AG04450 (cell line): Measurements from ENCODE around the gene UFSP1. TPM values are rescaled to one million over a fixed set of nuclear protein-coding genes. Genes with fewer than 3 reads are reported as not detected.

Experiments
- CTCF ChIA-PET: fragments of 300-600, 350-600 bp; formaldehyde crosslinking; extraction: SDS; loops from one replicate; lab custom pipeline; 2022; ENCODE audit warnings: antibody characterized with exemption, inconsistent platforms; lab: Charles Lee
- POLR2A ChIA-PET: fragments of 350-600 bp; formaldehyde crosslinking; extraction: SDS; loops from one replicate; lab custom pipeline; 2021; ENCODE audit warnings: antibody characterized with exemption, inconsistent platforms; lab: Yijun Ruan, JAX
- DNase-seq: peaks from one replicate; pipeline ENCODE4 v3.0.0-alpha.2; 2011; ENCODE audit warnings: low read depth, low spot score
- H3K27ac ChIP-seq: one replicate; pipeline ENCODE4 v1.5.1; 2012; ENCODE audit warnings: low read depth, low read length, control low read depth
- H3K27me3 ChIP-seq: one replicate; pipeline ENCODE4 v1.6.0; 2012; ENCODE audit warnings: low read length; ENCODE audit not compliant: control insufficient read depth, insufficient read depth
- H3K4me3 ChIP-seq: 2 replicates; pipeline ENCODE4 v1.5.1; 2011; ENCODE audit warnings: mild to moderate bottlenecking, low read depth, low read length, control low read depth
- H3K9me3 ChIP-seq: 2 replicates; pipeline ENCODE4 v1.5.1; 2012; ENCODE audit warnings: low read length; ENCODE audit not compliant: control insufficient read depth, insufficient read depth
- polyA plus RNA-seq: library from polyadenylated mRNA; depleted of rRNA; stranded (reverse); fragments of >200 nt; gene quantifications from 2 replicates; pipeline ENCODE4 v1.2.3, GENCODE V29; 2011
- TF ChIP-seq, protein P1 (sequence below): IDR thresholded peaks from 2 replicates; pipeline ENCODE4 v1.5.1; 2011; ENCODE audit warnings: low read depth, low read length, control low read depth, inconsistent platforms

UFSP1 gene
- polyA plus RNA-seq, 1 experiment = 0.48 TPM

DNA sequence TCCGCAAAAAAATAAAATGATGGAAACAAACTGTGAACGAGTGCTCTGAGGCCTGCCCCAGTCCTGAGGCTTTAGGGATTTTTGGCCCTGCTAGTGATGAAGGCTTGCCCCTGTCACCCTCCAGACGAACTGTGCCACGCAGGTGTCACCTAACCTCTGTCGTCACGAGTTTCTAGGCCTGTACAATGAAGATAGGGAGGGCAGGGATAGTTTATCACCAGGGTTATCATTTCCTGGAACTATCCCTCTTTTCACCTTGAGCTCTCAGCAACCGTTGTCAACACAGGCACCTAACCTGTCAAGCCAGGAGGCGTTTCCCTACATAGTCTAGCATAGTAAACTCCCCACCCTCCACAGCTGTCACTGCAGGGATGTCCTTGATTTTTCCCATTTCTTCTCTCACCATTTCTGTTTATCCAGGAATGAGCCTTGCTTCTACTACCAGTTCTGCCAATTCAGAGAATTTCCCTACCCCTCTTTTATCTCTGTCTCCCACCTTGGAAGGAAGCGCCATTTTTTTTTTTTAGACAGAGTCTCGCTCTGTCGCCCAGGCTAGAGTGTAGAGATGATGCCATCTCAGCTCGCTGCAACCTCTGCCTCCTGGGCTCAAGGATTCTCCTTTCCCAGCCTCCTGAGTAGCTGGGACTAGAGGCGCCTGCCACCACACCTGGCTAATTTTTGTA, 8.4 kb upstream of the UFSP1 start:
- ChIA-PET CTCF (interaction anchor here (0.9 to 3.0 kb wide), 6 partner anchors 8 to 385 kb away, joined by 3 to 26 read pairs (median 4); partner anchors contain the start of gene UFSP1), POLR2A (no interaction called here)

DNA sequence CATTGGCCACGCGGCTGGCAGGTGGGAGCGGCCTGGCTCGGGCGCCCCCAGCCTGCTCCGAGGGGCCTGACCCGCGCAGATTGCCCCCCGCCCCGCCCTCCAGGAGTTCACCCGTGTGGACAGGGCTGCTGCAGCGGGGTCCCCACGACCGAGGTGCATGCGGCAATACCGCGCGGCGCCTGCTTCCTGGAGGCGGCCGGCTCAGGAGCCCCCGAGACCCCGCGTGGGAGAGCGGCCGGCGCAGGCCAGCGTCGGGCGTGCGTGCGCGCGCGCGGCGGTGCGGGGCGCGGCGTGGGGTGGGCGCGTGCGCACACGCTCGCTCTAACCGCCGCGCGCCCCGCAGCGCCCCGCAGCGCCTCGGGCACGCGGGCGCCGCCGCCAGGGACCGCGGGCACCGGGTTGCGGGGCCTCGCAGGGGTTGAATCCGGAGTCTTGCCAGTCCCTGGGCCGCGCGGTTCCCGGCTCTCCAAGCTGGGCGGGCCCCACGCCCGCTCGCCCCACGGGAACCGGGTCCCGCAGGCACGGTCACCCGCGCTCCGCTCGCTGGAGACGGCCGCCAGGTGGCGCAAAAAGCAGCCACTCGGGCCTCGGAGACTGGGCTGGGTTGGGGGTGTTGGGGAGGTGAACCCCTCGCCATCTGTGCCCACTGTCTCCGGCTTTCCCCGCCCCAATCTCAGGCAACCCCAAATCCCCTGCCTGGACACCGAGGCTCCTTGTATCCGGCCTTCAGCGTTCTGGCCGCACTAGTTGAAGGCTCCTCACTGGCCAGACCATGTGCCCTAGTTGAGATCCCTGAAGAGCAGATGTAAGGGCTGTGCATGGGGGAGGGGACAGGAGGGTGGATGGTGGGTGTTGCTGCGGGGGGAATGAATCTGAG, 7.5 kb upstream of the UFSP1 start:
- ChIA-PET POLR2A (no interaction called here), CTCF (interaction anchor here (1.4 to 3.0 kb wide), 4 partner anchors 7 to 386 kb away, joined by 3 to 26 read pairs (median 6); partner anchors contain the start of gene UFSP1)
- Histone ChIP-seq H3K4me3 (peak overlapping the region; percentile 31; the same call in 1 of the 2 replicates), H3K27me3 (peaks cover 33% of the 10 kb centered on the region), H3K9me3 (no peaks in the 10 kb centered on the region; the same call in 1 of the 2 replicates), H3K27ac (no peak overlapping the region)
- no peak for DNase-seq
- TF ChIP-seq, protein P1, sequence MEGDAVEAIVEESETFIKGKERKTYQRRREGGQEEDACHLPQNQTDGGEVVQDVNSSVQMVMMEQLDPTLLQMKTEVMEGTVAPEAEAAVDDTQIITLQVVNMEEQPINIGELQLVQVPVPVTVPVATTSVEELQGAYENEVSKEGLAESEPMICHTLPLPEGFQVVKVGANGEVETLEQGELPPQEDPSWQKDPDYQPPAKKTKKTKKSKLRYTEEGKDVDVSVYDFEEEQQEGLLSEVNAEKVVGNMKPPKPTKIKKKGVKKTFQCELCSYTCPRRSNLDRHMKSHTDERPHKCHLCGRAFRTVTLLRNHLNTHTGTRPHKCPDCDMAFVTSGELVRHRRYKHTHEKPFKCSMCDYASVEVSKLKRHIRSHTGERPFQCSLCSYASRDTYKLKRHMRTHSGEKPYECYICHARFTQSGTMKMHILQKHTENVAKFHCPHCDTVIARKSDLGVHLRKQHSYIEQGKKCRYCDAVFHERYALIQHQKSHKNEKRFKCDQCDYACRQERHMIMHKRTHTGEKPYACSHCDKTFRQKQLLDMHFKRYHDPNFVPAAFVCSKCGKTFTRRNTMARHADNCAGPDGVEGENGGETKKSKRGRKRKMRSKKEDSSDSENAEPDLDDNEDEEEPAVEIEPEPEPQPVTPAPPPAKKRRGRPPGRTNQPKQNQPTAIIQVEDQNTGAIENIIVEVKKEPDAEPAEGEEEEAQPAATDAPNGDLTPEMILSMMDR = peak; percentile 70

More for the DNA sequence above, 8.4 kb upstream of the UFSP1 start:
- Histone ChIP-seq H3K4me3 (no peak overlapping the region), H3K27ac (no peak overlapping the region), H3K9me3 (no peaks in the 10 kb centered on the region; the same call in 1 of the 2 replicates), H3K27me3 (peaks cover 35% of the 10 kb centered on the region)
- no peak for DNase-seq
- TF ChIP-seq, protein P1 = no peak

DNA sequence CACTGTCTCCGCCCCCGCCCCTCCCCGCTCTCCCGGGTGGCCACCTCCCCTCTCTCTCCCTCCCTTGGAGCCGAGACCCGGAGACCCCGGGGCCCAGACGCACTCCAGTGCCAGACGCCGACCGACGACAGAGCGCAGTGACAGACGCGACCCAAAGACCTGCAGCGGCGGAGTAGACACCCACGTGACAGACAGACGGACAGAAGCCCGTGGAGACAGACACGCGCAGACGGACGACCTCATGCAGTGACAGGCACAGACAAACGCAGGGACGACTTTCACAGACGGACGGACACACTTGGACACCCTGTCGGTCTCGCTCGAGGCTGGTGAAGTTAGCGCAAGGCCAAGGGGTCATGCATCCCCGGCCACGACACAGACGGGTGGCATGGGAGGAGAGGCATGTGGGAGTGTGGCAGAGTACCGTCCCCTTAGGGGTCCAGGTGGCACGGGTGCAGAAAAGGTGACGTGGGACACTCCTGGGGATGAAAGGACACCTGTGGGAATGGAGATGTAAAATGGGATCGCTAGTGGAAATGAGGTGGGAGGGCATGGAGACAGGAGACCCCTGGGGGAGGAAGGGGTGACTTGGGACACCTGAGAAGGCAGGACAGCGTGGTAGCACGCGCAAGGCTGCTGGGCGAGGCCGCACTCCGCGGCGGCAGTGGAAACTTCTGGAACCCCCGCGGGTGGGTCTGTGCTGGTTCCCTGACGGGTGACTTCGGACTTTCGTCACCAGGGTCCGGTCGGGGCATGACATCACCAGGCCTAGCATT, 6.6 kb upstream of the UFSP1 start:
- TF ChIP-seq, protein P1 = no peak
- Histone ChIP-seq H3K9me3 (no peaks in the 10 kb centered on the region; the same call in 1 of the 2 replicates), H3K27ac (no peak overlapping the region), H3K4me3 (no peak overlapping the region; the same call in 1 of the 2 replicates), H3K27me3 (peaks cover 31% of the 10 kb centered on the region)
- POLR2A ChIA-PET = no interaction called here
- CTCF ChIA-PET = interaction anchor here (3.0 kb wide), 1 partner anchor 163 kb away, joined by 26 read pairs; no protein-coding TSS in a partner anchor
- DNase-seq = no peak

DNA sequence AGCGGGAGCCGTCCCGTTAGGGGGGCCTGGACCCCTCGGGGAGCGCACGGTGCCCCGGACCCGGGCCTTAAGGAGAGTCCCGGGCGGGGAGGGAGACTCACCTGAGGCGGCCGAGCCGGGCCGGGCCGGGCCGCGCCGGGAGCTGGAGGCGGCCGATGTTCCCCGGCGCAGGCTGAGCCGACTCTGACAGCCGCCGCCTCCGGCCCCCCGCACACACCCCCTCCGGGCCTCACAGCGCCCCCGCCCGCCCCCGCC, 6.1 kb upstream of the UFSP1 start, which contains the start of gene ACHE:
Gene ACHE, minus strand, starts transcription at position 188 of the 255 bp plus-strand sequence. CDS start 1,656 bp downstream, outside the sequence.
- H3K27ac ChIP-seq = no peak within 1 kb of the TSS
- POLR2A ChIA-PET = no interaction called here
- H3K4me3 ChIP-seq = peak within 1 kb of the TSS; percentile 44
- CTCF ChIA-PET = interaction anchor here (1.3 kb wide), 1 partner anchor 9 kb away, joined by 3 read pairs; no protein-coding TSS in a partner anchor
- H3K9me3 ChIP-seq = no peaks in the 10 kb centered on the region; the same call in 1 of the 2 replicates
- TF ChIP-seq, protein P1 = no peak
- H3K27me3 ChIP-seq = peaks cover 27% of the 10 kb centered on the region
- no peak for DNase-seq
